Fibroblast of mammary gland (primary cell): Measurements from ENCODE around the gene CPLX1.

ENCODE experiments used
- DNase-seq: peaks from one replicate; pipeline ENCODE4 v3.0.0-alpha.2; 2010; ENCODE audit warnings: low read depth
- H3K4me3 ChIP-seq: 2 replicates; pipeline ENCODE4 v1.5.1; 2011; ENCODE audit warnings: low read depth, mild to moderate bottlenecking, low read length, moderate library complexity; ENCODE audit not compliant: control insufficient read depth
- TF ChIP-seq, protein P1 (sequence below): conservative IDR thresholded peaks from 2 replicates; pipeline ENCODE4 v1.5.1; 2011; ENCODE audit warnings: low read depth, low read length, inconsistent platforms; ENCODE audit not compliant: control insufficient read depth, insufficient read depth

Gene CPLX1

GRCh38 chr4:849478-850175, 23.7 kb upstream of the CPLX1 start:
- H3K4me3 ChIP-seq = no peak overlapping the region
- TF ChIP-seq, protein P1, sequence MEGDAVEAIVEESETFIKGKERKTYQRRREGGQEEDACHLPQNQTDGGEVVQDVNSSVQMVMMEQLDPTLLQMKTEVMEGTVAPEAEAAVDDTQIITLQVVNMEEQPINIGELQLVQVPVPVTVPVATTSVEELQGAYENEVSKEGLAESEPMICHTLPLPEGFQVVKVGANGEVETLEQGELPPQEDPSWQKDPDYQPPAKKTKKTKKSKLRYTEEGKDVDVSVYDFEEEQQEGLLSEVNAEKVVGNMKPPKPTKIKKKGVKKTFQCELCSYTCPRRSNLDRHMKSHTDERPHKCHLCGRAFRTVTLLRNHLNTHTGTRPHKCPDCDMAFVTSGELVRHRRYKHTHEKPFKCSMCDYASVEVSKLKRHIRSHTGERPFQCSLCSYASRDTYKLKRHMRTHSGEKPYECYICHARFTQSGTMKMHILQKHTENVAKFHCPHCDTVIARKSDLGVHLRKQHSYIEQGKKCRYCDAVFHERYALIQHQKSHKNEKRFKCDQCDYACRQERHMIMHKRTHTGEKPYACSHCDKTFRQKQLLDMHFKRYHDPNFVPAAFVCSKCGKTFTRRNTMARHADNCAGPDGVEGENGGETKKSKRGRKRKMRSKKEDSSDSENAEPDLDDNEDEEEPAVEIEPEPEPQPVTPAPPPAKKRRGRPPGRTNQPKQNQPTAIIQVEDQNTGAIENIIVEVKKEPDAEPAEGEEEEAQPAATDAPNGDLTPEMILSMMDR = no peak
- no peak for DNase-seq

DNA sequence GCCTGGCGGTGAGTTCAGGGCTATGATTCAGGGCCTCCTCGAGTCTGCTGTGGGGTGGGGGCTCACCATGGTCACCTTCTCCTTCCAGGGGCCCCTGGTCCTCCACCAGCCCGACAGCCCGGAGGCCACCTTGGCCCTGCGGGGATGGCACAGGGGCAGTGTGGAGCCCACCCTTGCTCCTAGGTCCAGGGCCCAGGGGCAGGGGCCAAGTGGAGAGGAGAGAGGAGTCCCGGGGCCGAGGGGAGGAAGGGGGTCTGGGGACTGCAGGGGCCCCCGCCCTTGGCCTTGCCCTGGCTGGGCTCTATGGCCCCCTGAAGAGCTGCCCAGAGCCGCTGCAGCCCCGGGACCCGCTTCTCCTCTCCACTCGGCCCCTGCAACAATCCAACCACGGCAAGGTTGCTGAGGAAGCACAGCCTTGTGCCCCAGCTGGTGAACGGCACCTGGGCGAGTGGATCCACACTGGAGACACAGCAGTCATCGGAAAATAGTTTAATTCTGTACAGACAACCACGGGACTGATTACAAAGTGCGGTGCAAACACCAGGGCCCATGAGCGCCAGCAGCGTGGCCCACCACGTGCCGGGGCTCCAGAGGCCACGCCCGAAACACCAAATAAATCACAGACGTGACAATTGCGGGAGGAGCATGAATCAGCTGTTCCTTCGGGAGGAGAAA, 23.0 kb upstream of the CPLX1 start:
- TF ChIP-seq, protein P1 = no peak
- no peak overlapping the region for H3K4me3 ChIP-seq
- peak; percentile 24 for DNase-seq

GRCh38 chr4:848307-848691, 22.4 kb upstream of the CPLX1 start:
- DNase-seq = no peak
- TF ChIP-seq, protein P1 = no peak
- no peak overlapping the region for H3K4me3 ChIP-seq

GRCh38 chr4:845836-846251, 19.9 kb upstream of the CPLX1 start:
- TF ChIP-seq, protein P1 = no peak
- no peak overlapping the region for H3K4me3 ChIP-seq
- peak; percentile 74 for DNase-seq

GRCh38 chr4:845233-845835, 19.4 kb upstream of the CPLX1 start:
- H3K4me3 ChIP-seq = no peak overlapping the region
- DNase-seq = peak; percentile 89
- TF ChIP-seq, protein P1 = no peak

GRCh38 chr4:844752-845232, 18.9 kb upstream of the CPLX1 start:
- no peak for DNase-seq
- TF ChIP-seq, protein P1 = no peak
- H3K4me3 ChIP-seq = no peak overlapping the region
